Fibroblast of mammary gland (primary cell): Measurements from ENCODE around the gene GBE1.

Experiments used
- DNase-seq: peaks from one replicate; pipeline ENCODE4 v3.0.0-alpha.2; 2010; ENCODE audit warnings: low read depth
- H3K4me3 ChIP-seq: 2 replicates; pipeline ENCODE4 v1.5.1; 2011; ENCODE audit warnings: low read depth, mild to moderate bottlenecking, low read length, moderate library complexity; ENCODE audit not compliant: control insufficient read depth
- CTCF ChIP-seq: conservative IDR thresholded peaks from 2 replicates; pipeline ENCODE4 v1.5.1; 2011; ENCODE audit warnings: low read depth, low read length, inconsistent platforms; ENCODE audit not compliant: control insufficient read depth, insufficient read depth

The GBE1 gene

GRCh38 chr3:81621277-81621676 is 140.2 kb downstream of the GBE1 start:
- DNase-seq: no peak
- TF ChIP-seq CTCF: no peak
- no peak overlapping the region for H3K4me3 ChIP-seq

- no peak for TF ChIP-seq CTCF
- DNase-seq: no peak
- no peak overlapping the region for H3K4me3 ChIP-seq
These were observed 140.6 kb downstream of the GBE1 start for GRCh38 chr3:81620849-81621248.

- TF ChIP-seq CTCF: no peak
- H3K4me3 ChIP-seq: no peak overlapping the region
- no peak for DNase-seq
These were observed 148.7 kb downstream of the GBE1 start for GRCh38 chr3:81612768-81613167.

GRCh38 chr3:81602781-81603180 is 158.7 kb downstream of the GBE1 start:
- no peak for TF ChIP-seq CTCF
- peak; percentile 35 for DNase-seq
- H3K4me3 ChIP-seq: no peak overlapping the region

- no peak overlapping the region for H3K4me3 ChIP-seq
- no peak for TF ChIP-seq CTCF
- DNase-seq: no peak
These were observed 159.6 kb downstream of the GBE1 start for GRCh38 chr3:81601707-81602305.

GRCh38 chr3:81592101-81592500 is 169.3 kb downstream of the GBE1 start:
- H3K4me3 ChIP-seq: no peak overlapping the region
- no peak for TF ChIP-seq CTCF
- DNase-seq: peak; percentile 50

- DNase-seq: no peak
- H3K4me3 ChIP-seq: no peak overlapping the region
- no peak for TF ChIP-seq CTCF
These were observed 175.5 kb downstream of the GBE1 start for GRCh38 chr3:81585937-81586336.
